CD4-positive, alpha-beta T cell treated with Interleukin-4 for 1 hour (primary cell): Measurements from ENCODE around the gene UBA7.
"Not testable (repeated sequence)": the region's sequence is repeated elsewhere in the genome, so short reads cannot be mapped to it uniquely, and the experiment has no call there.

ENCODE experiments used
- DNase-seq, 2 donors: peaks; one replicate each; pipeline ENCODE4 v3.0.0-alpha.2; 2020 to 2022

UBA7 gene

GRCh38 chr3:49813497-49814174 is at the start of gene UBA7:
Gene UBA7 (minus strand): TSS chr3:49813953. CDS start chr3:49813787, 166 bp downstream.
- DNase-seq: peak; percentile 43 to 60

GRCh38 chr3:49859576-49860305 is 46.0 kb upstream of the UBA7 start:
- DNase-seq: no peak

GRCh38 chr3:49856181-49857005 is 42.6 kb upstream of the UBA7 start, which contains the start of gene TRAIP:
Gene TRAIP (minus strand): TSS chr3:49856564. CDS start chr3:49856453, 111 bp downstream.
- peak; percentile 94 to 96 for DNase-seq

- DNase-seq: no peak
These were observed 41.9 kb upstream of the UBA7 start for GRCh38 chr3:49855662-49856061.

GRCh38 chr3:49845694-49846093 is 31.9 kb upstream of the UBA7 start:
- no peak for DNase-seq

DNA sequence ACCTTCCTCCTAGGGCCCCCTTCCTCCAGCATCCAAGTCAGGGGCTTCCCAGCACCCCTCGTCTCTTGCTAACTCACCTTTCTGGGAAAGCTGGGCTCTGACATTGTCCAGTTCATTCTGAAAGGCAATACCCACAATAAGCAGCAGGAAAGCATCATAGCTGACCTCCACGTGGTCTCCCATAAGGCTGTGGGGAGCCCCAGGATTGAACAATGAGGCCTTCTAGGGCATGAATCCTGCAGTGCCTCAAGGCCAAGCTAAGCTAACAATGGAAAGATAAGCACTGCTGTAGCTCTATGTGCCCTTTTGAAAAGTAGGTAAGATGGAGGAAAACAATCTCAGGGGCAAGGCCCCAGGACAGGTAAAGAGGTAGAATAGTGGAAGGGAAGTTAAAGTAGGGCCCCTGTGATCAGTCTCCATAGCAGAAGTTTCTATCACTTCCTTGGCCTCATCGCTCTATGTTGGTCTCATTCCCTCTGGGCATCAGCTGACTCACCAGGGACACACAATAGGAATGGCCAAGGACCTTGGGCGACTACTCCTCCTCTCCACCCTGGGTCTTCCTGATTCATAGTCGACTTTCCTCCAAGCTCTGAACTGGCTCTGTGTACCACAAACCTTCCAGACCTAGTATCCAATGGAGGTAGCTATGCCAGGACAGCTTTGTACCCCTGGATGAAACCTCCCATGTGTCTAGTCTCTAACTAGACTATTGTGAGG is 30.9 kb upstream of the UBA7 start:
- no peak for DNase-seq

DNA sequence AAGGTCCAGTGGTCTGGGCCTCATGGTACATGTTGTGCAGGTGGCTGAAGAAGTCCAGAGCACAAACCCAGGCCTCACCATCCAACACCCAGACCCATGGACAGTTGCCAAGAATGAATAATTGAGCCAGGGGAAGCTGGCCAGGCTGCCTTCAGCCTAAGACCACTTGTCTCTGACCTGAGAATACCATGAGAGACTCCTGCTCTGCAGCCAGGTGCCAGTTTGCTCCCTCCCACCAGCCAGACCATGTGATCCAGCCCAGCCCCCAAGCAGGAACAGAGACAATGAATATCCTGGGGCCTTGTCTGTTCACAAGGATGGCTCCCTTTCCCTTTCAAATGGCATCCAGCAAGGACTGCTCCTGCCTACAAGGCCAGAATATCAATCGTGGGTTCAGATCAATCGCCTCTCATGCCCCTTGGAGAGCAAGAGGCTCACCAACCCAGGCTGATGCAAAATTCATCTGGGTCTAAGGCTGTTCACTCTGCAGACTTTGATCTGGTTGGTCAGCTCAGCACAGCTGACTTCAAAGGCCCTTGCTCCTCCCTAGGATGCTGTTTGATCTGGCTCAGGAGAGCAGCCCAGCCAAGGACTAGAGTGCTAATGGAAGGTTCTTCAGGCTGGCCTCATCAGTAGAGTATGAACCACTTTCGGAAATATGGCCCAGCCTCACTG is 29.2 kb upstream of the UBA7 start:
- DNase-seq: no peak

GRCh38 chr3:49841806-49842205 is 28.1 kb upstream of the UBA7 start:
- no peak for DNase-seq

DNA sequence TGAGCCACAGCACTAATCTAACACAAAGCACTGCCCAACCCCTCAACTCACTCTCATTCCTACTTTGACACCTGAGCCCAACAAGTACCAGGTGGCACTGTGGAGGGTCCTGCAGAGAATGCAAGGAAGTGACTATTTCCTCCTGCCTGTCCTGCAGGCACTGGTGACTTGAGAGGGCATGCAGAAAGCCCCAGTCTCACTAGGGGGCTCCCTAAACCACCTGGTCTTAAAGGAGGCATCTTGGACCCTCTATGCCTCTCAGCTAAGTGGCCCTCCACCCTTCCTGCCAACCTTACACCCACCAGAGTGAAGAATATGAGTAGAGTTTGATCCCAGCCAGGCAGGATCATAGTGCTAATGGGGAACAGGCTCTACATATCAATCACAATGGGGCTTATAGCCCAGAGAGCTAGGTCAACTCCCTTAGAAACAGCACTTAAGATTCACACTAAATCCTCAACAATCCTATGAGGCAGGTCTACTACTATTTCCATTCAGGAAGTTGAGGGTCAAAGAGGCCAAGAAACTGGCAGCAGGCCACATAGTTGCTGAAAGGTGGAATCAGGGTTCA is 27.5 kb upstream of the UBA7 start:
- DNase-seq: no peak

DNA sequence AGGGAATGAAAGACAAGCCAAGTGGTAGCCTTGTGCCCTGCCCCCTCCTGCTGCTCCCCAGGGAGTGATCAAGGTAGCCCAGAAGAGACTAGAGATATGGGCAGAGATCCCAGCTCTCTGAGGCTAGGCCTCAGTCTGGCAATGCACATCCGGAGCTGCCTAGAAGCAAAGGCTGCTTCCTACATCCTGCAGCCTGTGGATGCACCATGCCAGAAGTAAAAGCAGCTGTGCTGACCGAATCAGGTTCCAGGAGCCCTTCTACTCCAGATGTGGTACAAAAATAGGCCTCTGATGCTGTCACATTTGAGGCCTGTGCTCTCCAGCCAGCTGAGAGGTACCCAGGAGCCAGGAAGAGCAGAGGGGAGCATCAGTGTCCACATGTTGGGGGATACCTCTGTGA is 26.6 kb upstream of the UBA7 start:
- DNase-seq: no peak

GRCh38 chr3:49839193-49839809 is 25.5 kb upstream of the UBA7 start:
- peak; percentile 85 to 86 for DNase-seq

- no peak for DNase-seq
These were observed 17.6 kb upstream of the UBA7 start for GRCh38 chr3:49831341-49831740.

DNA sequence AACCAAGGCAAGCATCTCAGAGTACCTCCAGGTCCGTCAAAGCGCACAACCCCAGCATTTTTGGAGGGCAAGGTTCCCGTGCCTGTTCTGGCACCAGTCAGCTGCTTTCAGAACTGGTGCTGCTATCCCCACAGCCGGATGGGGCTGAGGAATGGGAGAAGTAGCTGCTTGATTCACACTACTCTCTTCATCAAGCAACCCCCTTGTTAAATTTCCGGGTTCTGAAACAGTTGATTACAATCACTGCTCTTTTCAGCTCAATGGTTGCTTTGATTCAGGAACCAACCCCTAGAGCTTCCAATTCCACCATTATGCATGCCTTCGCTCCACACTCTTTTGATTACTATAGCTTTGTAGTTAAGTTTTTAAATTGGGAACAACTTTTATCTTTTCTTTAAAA is 12.3 kb upstream of the UBA7 start:
- DNase-seq: no peak

DNA sequence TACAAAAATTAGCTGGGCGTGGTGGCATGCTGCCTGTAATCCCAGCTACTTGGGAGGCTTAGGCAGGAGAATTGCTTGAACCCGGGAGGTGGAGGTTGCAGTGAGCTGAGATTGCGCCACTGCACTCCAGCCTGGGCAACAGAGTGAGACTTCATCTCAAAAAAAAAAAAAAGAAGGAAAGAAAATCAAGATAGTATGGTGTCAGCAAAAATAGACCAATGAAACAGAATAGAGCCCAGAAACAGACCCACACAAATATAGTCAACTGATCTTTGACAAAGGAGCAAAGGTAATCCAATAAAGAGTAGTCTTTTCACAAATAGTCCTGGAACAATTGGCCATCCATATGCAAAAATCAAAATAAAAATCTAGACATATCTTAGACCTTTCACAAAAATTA is 9.4 kb upstream of the UBA7 start:
- DNase-seq: not testable (repeated sequence)

GRCh38 chr3:49812916-49813496 is 747 bp downstream of the UBA7 start:
- no peak for DNase-seq

GRCh38 chr3:49807431-49808114 is 6.2 kb downstream of the UBA7 start:
- no peak for DNase-seq

DNA sequence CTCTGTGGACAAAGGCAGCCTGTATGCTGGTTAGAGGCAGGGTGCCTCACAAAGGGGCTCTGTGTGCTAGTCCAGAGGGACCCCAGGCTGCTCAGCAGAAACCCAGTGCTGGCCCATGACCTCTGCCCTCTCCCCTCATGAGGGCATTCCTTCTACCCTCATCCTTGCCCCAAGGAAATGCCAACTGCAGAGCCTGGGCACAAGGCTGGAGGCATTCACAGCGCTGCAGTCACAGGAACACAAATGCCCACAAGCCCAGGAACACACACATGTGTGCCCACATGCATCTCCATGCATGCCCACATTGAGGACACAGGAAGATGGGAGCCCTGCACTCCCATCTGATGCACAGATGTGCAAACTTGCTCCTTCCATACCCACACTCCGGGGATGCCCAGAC is 6.9 kb downstream of the UBA7 start:
- DNase-seq: no peak

GRCh38 chr3:49805897-49806701 is 7.7 kb downstream of the UBA7 start:
- DNase-seq: peak; percentile 13 to 37

- DNase-seq: peak in 1 of 2 donors; percentile 65
These were observed 8.4 kb downstream of the UBA7 start for GRCh38 chr3:49805367-49805782.
